NOMO-1 (cell line): ENCODE results near the gene MYH14.

Source experiments
- DNase-seq, 2 experiments: peaks; one replicate each; lab custom pipeline; 2025; ENCODE audit not compliant: unreplicated experiment in 2 of 2; lab: John Stamatoyannopoulos, UW

MYH14 gene

DNA sequence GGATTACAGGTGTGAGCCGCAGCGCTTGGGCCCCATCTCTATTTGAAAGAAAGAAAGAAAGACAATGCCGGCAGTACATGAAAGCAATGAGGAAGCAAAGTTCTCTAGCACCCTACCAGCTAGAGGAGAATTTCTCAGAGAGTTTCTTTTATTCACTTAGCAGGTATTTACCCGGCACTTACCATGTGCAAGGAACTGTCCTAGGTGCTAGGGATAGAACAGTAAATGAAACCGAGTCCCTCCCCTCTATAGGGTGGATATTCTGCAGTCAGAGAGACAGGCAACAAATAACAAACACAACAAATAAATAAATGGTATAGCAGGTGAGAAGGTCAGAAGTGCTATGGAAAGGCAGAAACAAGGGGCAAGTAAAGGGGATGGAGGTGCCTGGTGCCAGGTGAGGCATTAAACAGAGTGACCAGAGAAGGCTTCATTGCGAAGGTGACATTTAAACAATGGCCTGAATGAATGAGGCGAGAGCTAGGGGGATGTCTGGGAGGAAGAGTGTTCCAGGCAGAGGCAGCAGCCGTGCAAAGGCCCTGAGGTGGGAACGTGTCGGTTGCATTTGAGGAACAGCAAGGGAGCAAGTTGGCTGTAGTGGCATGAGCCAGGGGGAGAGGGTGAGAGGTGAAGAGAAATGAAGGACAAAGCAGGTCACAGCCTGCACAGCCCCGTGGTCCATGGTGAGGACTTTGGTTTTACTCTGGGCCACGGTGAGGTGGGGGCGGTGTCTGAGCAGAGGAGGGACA, 10.8 kb upstream of the MYH14 start:
- no peak for DNase-seq

DNA sequence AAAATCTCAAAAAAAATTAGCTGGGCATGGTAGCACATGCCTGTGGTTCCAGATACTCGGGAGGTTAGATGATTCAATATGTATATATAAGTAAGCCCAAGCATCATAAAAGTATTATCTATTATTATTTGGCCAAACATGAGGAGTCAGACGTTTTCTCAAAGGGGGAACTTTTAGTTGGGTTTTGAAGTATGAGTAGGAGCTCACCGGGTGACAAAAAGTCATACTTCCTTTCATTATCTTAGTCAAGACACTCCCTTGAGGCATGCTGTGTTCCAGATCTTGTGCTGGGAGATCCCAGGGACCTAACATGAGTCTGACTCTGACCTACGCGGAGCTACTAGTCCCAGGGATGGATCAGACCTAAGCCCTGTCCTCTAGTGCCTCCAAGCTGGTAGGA, 8.2 kb upstream of the MYH14 start:
- no peak for DNase-seq

DNA sequence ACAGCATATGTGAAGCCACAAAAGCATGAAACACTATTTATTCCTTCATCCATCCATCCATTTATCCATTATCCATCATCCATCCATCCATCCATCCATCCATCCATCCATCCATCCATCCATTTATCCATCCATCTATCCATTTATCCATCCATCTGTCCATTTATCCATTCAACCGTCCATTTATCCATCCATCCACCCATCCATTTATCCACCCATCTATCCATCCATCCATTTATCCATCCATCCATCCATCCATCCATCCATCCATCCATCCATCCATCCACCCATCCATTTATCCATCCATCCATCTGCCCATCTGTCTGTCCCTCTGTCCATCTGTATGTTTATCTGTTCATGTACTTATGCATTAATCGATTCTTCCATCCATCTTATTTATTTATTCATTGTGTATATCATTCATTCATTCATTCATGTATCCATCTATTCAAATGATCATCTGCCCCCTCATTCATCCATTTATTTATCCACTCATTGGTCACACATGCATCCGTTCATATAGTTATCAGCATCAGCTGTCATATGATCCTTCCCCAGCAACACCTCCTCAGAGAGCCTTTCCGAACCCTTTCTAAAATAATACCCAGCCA, 7.0 kb upstream of the MYH14 start:
- DNase-seq, result no peak

DNA sequence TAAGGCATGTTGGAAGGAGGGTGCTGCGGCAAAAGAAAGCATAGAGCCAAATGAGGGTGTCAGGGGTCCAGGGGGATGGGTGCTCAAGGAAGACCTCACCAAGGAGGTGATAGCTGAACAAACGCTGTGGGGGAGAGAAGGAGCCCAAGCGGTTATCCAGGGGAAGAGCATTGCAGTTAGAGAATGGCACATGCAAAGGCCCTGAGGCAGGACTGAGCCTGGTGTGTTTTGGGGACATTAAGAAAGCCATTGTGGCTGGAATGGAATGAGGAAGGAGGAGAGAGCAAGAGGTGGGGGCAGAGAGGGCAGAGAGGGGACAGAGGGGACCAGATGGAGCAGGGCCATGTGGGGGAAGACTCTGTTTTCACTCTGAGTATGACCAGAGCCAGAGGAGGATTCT, 6.1 kb upstream of the MYH14 start:
- no peak for DNase-seq

DNA sequence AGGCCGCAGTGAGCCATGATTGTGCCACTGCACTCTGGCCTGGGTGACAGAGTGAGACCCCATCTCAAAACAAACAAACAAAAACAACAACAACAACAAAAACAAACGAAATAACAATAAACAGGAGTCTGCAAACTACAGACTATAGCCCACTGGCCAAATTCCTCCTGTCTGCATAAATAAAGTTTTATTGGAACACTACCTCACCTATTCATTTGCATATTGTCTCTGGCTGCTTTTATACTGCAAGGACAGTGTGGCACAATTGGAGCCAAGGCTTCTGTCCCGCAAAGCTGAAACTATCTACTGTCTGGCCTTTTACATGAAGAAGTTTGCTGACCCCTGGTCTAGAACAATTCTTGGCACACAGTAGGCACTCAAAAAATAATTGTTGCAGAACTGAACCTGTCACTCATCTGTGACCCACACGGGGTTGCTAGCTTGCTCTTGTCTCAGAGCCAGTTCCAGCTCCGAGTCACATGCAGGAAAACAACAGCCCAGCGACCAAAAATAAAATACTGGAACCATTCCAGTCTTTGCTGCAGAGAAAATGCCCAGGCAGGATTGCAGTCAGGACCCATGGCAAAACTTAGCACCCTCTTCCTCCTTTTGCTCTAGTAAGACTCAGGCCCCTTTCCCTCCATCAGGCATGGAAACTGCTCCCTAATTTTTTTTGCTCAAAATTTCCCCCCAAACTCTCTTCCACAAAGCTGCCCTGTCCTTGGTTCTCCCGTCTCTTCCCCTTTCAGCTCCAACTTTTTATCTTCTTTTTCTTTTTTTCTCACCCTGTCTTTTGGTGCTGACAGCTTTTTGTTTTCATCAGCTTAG, 4.8 kb upstream of the MYH14 start:
- DNase-seq, result no peak

DNA sequence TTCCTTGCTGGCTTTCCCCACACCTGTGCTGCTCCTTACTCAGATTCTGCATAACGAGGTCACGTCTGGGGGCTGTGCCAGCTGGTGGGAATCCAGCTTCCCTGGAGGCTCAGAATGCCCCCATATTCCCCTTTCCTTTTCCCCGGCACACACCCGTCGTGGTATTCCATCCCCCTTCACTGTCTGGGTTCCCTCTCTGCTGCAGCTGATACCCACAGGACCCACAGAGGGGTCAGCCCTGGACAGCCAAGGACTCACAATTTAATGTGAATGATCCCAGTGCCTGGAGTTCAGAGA, 4.2 kb upstream of the MYH14 start:
- DNase-seq, result no peak

DNA sequence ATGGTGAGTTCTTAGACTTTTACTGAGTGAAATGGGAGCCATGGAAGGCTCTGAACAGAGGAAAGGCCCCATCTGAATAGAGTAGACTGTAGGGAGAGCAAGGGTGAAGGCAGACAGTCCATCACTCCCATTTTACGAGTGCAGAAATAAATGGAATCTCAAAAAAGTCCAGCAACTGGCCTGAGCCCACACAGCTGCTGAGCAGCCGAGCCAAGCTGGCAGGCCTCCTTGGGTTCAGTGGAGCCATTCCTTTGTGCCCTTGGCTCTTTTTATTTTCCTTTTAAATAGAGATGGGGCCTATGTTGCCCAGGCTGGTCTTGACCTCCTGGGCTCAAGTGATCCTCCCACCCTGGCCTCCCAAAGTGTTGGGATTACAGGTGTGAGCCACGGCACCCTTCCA, 1.0 kb upstream of the MYH14 start:
- DNase-seq, result no peak

DNA sequence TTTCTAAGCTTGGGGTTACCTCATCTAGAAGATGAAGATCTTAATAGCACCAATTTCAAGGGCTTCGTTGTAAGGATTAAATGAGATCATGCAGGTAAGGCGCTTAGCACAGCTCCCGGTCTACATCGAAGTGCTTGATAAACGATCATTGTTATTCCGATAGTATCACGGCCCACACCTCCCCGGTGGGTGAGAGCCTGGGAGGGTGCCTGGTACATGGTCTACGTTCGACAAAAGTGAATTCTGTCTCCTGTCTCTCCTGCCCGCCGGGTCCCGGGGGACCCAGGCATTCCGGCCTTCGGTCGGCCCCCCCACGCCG, 501 bp upstream of the MYH14 start:
- no peak for DNase-seq

DNA sequence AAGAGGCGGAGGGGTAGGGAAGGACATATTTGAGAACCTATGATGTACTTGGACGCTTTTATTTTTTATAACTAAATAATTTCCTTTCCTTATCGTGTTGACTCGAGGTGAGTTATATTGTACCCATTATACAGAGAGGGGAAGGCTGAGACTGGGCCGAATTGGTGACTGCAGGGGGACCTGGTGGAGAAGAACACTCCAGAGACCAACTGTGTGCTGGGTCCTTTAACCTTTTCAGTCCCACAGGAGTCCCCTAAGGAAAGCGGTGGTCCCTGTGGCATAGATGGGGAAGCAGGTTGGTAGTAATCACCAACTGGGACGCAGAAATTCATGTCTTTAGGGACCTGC, 633 bp downstream of the MYH14 start:
- no peak for DNase-seq

DNA sequence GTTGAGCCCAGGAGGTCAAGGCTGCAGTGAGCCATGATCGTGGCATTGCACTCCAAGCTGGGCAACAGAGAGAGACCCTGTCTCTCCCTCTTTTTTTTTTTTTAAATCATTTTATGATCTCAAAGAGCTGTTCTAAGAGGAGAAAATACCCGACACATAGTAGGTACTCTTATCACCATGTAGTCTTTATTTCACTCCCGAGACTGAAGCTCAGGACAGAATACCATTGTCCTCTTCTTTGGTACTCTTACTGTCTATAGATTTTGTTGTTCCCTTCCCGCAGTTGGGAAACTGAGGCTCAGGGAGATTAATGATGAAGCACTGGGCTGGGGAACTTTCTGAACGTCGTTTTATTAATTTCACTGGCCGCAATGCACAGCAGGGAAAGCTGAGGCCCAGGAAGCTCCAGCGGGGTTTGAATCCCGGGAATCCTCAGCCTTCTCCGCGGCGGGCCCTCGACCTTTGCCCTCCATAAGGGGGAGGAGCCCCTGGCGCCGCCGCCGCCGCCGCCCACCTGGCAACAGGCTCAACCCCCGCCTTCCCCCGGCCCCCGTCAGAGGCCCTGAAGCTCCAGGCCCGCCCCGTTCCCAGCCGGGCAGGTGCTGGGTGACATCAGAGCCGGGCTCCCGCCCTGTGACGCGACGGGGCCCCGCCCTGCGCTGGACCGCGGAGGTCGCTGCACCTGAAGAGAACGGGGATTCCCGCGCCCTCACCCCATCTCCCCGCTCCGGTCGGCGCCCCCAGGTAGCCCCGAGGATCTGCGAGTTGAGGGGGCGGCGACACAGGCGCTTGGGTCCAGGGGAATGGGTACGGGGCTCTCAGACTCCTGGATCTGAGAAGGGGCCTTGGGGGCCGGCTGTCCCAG, 1.6 kb downstream of the MYH14 start:
- DNase-seq, result no peak

DNA sequence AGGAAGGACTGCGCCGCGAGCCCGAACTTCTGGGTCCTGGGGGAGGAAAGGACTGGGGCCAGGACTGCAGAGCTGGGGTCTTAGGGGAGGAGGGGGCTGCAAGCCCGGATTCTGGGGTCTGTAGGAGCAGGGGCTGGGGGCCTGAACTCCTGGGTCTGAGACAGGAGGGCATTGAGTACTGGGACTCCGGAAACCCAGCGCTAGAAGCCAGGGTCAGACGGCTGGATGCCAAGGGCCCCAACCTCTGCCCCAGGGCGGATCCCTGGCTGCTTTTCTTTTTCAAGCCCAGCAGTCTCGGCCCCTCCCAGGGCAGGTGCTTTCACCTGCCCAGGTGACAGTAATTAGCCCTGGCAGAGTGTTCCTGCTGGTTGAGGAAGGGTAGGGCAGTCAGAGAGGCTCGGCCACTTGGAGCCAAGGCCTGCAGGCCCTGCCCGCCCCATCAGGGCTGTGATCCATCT, 2.3 kb downstream of the MYH14 start:
- no peak for DNase-seq

DNA sequence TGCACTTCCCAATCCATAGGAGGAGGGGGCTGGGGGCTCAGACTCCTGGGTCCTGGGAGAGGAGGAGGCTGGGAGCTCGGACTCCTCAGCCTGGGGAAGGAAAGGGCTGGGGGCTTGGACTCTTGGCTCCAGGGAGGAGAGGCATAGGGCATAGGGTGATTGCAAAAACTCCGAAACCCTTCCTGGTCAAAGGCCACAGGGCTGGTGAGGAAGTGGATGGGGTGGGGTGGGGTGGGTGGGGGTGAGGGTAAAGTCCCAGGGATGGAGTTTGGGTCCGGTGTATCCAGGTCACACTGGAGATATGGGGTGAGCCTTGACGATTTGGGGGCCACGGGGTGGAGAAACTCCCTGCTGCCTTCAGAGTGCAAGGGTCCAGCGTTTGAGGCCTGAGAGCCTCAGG, 2.8 kb downstream of the MYH14 start:
- no peak for DNase-seq

DNA sequence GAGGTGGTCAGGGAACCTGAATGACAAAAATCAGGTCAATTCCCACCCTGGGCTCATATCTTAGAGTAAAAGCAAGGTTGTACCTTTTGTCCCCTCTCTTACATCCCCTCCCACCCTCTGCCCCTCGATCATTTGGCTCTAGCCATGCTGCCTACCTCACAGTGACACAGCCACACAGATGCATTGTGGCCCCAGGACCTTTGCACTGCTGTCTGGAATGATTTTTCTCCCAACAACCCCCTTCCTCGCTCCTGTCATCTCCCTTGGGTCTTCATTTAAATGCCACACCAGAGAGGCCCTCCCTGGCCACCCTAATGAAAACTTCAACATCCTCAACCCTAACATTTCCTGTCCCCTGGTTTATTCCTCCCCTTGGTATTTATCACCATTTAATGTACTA, 4.3 kb downstream of the MYH14 start:
- no peak for DNase-seq

DNA sequence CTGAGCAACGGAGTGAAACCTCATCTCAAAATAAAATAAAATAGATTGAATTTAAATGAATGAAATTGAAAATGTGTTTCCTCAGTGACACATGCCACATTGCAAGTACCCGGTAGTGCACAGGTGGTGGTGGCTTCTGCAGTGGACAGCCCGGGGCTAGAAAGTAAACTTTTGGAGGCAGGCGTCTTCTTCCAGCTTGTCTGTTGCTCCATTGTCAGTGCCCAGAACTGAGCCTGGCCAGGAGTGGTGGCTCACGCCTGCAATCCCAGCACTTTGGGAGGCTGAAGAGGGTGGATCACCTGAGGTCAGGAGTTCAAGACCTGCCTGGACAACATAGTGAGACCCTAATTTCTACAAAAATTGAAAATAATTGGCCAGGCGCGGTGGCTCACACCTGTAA, 5.7 kb downstream of the MYH14 start:
- DNase-seq, result no peak

DNA sequence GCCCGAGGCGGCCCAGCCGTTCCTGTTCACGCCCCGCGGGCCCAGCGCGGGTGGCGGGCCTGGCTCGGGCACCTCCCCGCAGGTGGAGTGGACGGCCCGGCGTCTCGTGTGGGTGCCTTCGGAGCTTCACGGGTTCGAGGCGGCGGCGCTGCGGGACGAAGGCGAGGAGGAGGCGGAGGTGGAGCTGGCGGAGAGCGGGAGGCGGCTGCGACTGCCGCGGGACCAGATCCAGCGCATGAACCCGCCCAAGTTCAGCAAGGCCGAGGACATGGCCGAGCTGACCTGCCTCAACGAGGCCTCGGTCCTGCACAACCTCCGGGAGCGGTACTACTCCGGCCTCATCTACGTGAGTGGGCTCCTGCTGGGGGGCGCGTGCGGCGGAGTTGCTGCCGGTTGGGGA, 7.0 kb downstream of the MYH14 start:
- no peak for DNase-seq

DNA sequence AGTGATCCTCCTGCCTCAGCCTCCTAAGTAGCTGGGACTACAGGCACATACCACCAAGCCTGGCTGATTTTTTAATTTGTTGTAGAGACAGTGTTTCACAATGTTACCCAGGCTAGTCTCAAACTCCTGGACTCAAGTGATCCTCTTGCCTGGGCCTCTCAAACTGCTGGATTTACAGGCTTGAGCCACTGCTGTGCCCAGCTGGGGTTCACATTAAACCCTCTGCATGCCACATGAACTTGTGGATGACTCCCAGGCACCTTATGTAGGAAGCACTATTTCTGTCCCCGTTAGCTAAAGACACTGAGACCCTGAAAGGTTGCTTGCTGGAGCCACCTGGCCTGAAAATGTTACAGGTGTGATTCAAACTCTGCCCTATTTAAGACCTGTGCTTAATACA, 10.5 kb downstream of the MYH14 start:
- DNase-seq, result no peak

DNA sequence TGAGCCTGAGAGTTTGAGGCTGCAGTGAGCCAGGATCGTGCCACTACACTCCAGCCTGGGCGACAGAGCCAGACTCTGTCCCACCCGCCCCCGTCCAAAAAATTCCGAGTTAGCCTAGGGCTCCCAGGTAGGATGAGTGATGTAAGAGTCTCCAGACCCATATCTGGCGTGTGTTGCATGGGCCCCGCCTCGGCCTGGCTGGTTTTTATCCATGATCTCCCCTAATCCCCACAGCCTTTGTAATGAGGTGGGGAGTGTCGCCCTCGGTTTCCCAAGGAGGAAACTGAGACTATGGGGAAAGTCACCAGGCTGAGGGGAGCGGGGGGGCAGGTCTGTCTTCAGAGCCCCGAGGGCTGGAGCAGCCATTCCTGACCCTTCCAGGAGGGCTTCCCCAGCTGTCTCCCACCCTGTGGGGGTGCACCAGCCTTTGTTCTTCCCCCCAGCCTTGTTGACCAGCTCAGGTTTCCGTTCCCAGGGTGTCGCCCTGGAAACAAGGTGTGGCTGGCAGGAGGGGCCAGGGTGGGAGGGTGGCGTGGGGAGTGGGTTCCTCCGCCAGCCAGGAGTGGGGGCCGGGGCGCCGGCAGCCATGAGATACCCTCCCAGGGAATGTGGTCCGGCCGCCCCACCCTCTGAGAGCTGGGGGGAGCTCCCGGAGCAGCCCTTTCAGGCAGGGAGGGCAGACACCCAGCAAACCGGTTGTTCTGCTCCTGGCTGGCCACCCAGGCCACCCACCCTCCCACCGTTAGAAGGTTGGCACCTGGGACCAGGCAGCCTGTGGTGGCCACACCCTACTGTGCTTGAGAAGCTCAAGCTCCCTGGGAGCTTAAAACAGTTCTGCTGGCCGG, 11.5 kb downstream of the MYH14 start:
- DNase-seq, result no peak

DNA sequence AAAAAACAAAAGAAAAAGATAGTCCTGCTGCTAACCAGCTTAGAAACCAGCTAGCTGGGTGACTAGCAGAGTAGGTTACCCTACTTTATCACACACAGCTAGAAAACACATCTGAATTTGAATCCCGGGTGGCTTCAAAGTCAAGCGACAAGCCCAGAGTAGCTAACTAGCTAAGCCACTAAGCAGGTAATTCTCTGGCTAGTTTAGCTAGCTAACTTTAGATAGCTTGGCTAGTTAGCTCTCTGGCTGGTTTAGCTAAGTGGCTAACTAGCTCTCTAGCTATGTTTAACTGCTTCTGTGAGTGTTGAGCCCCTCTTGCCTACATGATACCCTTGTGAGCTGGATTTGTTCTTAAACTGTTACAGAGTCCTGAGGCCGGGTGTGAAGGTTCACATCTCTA, 12.4 kb downstream of the MYH14 start:
- no peak for DNase-seq

DNA sequence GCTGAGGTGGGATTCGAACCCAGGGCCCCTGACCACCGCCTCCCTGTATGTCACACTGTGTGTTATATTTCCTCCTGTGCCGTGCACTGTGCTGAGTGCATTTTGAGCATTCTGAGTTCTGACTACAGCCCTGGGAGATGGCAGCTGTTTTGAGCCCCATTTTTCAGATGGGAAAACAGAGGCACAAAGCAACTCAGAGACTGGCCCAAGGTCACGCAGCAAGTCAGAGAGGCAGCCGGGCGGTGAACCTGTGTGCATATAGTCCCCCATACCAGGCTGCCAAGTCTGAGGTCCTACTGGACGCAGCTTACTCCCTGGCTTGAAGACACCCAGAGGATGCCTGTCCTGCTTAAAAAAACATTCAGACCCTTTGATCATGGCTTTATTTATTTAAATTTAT, 17.7 kb downstream of the MYH14 start:
- no peak for DNase-seq

DNA sequence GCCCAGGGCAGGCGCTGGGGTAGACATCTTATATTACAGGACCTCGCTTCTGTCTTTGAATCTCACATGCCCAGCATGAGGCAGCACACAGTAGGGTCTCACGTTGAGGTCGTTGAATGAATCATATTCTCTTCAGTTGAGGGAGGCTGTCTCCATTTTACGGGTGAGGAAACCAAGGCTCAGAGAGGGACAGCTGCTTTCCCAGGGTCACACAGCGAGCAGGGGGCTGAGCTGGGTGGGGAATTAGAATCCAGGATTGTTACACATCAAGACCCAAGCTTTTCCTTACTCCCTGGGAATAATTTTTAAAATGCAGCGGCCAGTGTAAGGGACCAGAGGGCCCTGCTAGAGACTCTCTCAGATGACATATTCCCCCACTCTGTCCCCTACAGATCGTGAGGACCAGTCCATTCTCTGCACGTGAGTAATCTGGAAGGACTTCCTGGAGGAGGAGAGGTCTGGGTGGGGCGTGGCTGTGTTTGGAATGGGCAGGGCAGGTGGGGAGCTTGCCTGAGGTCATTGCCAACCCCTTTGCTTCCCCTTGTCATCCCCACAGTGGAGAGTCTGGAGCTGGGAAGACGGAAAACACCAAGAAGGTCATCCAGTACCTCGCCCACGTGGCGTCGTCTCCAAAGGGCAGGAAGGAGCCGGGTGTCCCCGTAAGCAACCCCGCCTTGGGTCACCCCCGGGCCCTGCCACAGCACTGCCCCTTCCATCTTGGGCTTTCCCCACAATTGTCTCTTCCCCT, 19.4 kb downstream of the MYH14 start:
- no peak for DNase-seq
